ENCODE measurements around the gene EP400.

Gene EP400

GRCh38 chr12:132021031-132021871 lies 71.5 kb downstream of the EP400 start:
- no peak for DNase-seq (ENCODE audit: low read depth in 2 of 2)

DNA sequence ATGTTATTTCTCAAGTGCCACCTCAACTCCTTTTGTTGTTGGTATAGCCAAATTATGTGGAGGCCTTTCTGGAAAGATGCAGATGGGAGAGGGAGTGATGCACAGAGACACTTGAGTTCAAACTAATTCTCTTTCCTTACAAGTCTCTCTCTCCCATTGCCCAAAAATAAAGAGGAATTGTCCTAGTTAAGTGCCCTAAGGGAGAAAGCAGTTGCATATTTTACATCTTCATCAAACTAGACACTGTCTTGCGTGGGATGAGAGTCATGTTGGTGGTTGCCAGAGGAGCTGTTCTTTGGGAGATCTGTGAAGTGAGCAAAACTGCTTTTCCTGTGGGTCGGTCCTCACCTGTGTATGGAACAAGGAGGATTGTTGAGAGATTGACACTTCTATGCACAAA lies 72.2 kb downstream of the EP400 start:
- no peak for DNase-seq (ENCODE audit: low read depth in 2 of 2)

DNA sequence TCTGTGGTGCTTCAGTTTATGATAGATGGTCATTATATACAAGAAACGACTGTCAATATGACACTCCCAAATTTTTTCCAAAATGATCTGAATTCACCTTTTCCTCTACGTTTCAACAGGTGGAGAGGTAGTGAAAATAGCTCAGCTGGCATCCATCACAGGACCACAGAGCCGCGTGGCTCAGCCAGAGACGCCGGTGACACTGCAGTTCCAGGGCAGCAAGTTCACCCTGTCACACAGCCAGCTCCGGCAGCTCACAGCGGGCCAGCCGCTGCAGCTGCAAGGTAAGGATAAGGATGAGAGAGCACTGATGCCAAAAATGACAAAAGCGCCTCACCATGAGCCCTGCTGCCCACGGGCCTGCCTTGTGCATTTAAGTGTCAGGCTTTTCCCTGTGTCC lies 73.9 kb downstream of the EP400 start:
- DNase-seq (ENCODE audit: low read depth in 2 of 2) = no peak

- no peak for DNase-seq (ENCODE audit: low read depth in 2 of 2)
These were observed 75.0 kb downstream of the EP400 start for GRCh38 chr12:132024758-132025157.

- no peak for DNase-seq (ENCODE audit: low read depth in 2 of 2)
These were observed 75.8 kb downstream of the EP400 start for GRCh38 chr12:132025526-132025925.

GRCh38 chr12:132026061-132026795 lies 76.5 kb downstream of the EP400 start:
- DNase-seq (ENCODE audit: low read depth in 2 of 2) = no peak

- DNase-seq (ENCODE audit: low read depth in 2 of 2) = no peak
These were observed 77.2 kb downstream of the EP400 start for GRCh38 chr12:132026796-132027500.

- DNase-seq (ENCODE audit: low read depth in 2 of 2) = no peak
These were observed 77.9 kb downstream of the EP400 start for GRCh38 chr12:132027636-132028035.

GRCh38 chr12:132028111-132028510 lies 78.4 kb downstream of the EP400 start:
- DNase-seq (ENCODE audit: low read depth in 2 of 2) = no peak

DNA sequence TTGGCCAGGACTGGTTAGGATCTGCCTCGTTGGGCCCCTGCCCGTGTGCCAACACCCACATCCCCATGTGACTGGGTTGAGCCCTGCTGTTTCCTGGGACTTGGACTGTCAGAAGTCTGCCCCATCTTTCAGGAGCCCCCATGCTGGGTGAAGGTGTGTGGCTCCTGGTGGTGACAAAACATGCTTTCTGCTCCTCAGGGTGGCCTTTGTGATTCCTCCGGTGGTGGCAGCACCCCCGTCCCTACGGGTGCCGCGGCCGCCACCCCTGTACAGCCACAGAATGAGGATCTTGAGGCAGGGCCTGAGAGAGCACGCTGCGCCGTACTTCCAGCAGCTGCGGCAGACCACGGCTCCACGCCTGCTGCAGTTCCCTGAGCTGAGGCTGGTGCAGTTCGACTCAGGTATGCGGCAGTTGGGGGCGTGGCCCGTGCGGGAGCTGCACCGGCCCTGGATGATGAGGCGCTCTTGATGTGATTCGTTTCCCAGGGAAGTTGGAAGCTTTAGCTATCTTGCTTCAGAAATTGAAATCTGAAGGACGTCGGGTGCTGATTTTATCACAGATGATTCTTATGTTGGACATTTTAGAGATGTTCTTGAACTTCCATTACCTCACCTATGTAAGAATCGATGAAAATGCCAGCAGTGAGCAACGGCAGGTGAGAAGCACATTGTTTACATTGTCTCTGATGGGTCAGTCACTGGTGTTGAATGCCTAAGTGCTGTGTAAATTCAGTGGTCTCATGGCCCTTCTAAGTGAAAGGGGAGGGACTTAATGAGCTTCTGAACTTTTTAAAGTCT lies 80.0 kb downstream of the EP400 start:
- DNase-seq (ENCODE audit: low read depth in 2 of 2) = no peak

DNA sequence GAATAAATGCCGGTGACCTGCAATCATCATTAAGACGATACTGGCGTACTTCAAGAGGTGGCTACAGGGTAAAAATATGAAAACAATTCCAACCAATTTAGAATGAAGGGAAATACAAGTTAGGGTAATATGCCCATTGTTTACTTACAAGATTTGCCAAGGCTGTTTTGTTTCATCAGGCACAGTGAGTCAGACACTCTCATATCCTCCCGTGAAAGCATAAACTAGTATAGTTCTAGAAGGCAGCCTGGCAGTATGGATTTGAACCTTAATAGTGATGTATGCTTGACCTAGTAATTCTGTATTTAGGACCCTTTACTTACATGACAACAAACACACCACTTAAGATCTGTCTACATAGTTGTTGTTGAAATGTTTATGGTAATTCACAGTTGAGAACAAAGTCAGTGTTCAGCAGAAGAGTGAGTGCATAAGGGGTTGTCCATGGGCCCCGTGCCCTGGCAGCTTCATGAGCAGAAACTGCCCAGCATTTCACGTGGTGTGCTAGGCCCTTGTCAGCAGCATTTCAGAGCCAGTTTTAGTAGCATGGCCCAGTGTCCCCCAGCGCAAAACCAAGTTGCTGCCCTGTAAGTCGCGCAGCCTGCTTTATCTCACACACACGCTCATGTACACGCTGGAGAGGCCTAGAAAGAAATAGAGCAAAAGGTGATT lies 80.8 kb downstream of the EP400 start:
- no peak for DNase-seq (ENCODE audit: low read depth in 2 of 2)

DNA sequence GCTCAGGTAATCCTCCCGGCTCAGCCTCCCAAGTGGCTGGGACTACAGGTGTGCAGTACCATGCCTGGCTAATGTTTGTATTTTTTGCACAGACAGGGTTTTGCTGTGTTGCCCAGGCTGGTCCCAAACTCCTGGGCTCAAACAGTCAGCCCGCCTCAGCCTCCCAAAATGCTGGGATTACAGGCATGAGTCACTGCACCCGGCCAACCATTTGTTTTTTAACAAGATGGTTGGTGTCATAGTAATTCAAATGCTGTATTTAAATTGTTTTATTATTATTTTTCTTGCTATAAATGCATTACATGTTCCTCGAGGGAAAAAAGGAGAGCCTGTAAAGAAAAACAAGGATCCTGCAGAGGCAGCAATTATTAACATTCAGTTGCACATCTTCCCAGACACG lies 83.9 kb downstream of the EP400 start:
- no peak for DNase-seq (ENCODE audit: low read depth in 2 of 2)

DNA sequence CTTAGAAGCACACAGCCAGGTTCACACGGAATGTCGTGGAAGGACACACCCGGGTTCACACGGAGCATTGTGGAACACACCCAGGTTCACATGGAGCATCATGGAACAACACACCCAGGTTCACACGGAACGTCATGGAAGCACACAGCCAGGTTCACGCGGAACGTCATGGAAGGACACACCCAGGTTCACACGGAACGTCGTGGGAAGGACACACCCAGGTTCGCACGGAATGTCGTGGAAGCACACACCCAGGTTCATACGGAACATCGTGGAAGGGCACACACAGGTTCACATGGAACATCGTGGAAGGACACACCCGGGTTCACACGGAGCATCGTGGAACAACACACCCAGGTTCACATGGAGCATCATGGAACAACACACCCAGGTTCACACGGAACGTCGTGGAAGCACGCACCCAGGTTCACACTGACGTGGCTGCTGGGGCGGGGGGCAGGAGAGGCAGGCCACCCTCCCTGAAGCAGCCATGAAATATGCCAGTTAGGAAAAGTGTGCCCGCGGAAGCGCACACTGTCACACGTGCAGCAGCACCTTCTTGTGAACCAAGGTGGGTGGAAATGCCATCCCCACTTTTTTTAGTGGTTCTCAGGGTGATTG lies 86.4 kb downstream of the EP400 start:
- DNase-seq (ENCODE audit: low read depth in 2 of 2) = no peak

- no peak for DNase-seq (ENCODE audit: low read depth in 2 of 2)
These were observed 91.3 kb downstream of the EP400 start for GRCh38 chr12:132040906-132041606.

DNA sequence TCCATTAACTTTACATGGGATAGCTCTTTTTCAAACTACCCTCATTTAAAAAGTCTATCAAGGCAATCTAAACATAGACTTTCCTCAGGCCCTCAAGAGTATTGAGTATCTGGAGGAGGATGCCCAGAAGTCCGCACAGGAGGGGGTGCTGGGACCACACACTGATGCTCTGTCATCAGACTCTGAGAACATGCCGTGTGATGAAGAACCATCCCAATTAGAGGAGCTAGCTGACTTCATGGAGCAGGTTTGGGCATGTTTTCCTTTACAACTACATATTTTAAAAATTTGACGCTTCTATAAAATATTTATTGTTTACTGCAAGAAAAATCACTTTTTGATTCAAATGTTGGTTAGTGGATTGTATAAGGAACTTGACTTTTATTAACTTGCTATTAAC lies 93.5 kb downstream of the EP400 start:
- no peak for DNase-seq (ENCODE audit: low read depth in 2 of 2)

DNA sequence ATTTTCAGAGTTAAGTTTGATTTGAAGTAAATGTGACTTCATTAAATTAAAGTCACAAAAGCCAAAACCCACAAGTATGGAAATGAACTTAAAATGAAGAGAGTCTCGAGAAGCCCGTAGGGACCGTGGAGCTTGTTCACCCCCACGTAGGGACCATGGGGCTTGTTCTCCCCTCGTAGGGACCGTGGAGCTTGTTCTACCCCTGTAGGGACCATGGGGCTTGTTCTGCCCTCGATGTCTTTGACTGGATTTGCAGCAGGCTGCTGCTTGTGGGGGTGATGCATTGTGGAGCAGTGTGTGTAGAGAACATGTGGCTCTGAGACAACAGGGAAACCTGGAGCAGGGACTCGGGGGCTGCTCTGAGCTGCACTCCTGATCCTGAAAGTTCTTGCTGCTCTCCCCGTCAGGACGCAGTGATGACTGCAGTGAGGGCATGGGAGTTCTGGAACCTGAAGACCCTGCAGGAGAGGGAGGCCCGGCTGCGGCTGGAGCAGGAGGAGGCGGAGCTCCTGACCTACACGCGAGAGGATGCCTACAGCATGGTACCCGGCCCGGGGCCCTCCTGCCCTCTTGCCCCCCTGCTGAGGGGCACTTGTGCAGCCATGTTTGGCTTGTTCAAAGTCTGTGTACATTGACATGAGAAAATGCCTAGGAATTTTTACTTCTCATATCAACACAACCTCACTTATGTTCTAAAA lies 94.2 kb downstream of the EP400 start:
- DNase-seq (ENCODE audit: low read depth in 2 of 2) = no peak

- no peak for DNase-seq (ENCODE audit: low read depth in 2 of 2)
These were observed 95.1 kb downstream of the EP400 start for GRCh38 chr12:132044661-132045412.

DNA sequence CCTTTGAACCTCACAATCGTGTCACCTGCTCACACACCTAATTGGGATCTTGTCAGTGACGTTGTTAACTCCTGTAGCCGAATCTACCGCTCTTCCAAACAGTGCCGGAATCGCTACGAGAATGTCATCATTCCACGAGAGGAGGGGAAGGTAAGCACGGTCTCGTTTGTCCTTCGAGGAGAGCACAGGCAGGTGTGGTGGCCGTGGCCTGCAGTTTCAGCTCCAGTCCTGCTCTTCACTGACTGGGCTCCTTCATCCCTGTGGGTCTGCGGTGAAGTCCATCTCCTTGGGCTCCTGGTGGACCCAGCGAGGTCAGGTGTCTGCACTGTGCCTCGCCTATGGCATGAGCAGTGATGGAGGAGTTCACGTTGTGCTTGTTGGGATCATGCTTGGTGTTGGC lies 96.0 kb downstream of the EP400 start:
- no peak for DNase-seq (ENCODE audit: low read depth in 2 of 2)

GRCh38 chr12:132046561-132046960 lies 96.8 kb downstream of the EP400 start:
- no peak for DNase-seq (ENCODE audit: low read depth in 2 of 2)
